ENCODE results near the gene ZNF358.
"Not testable (repeated sequence)": the region's sequence is repeated elsewhere in the genome, so short reads cannot be mapped to it uniquely, and the experiment has no call there.

Gene ZNF358

DNA sequence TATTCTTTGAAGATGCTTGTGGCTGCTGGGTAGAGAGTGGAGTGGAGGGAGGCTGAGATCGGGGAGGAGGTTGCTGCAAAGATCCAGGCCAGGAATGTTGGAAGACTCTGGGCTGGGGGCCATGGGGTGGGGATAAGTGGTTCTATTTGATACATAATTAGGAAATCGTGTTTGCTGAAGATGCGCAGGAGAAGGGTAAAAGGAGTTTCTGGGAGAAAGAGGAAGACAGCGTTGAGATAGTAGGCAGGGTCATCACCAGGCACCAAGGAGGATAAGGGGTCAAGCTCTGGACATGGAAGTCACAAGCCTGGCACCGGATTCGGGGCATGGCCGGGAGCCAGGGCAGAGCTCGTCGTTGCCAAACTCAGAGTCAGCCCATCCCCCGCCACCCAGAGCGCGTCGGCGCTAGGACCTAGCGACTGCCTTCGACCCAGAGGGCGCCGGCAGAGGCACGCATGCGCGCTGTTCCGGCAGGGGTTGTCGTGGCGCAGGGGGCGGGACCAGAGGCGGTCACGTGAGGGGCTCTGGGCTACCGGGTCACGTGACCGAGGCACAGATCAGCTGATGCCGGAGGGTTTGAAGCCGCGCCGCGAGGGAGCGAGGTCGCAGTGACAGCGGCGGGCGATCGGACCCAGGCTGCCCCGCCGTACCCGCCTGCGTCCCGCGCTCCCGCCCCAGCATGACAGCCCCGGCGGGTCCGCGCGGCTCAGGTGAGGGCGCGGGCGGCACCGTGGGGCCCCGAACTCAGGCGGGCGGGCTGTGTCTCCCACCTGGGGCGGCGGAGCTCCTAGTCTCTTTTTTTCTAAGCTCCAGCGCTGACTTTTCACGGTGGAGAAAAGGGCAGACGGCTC, 6.4 kb downstream of the ZNF358 start, which contains the start of gene MCOLN1:
Gene MCOLN1 (plus strand): TSS at position 553 of the 851 bp plus-strand sequence. CDS start 127 bp downstream, at position 680.
- DNase-seq, result peak; percentile 100

DNA sequence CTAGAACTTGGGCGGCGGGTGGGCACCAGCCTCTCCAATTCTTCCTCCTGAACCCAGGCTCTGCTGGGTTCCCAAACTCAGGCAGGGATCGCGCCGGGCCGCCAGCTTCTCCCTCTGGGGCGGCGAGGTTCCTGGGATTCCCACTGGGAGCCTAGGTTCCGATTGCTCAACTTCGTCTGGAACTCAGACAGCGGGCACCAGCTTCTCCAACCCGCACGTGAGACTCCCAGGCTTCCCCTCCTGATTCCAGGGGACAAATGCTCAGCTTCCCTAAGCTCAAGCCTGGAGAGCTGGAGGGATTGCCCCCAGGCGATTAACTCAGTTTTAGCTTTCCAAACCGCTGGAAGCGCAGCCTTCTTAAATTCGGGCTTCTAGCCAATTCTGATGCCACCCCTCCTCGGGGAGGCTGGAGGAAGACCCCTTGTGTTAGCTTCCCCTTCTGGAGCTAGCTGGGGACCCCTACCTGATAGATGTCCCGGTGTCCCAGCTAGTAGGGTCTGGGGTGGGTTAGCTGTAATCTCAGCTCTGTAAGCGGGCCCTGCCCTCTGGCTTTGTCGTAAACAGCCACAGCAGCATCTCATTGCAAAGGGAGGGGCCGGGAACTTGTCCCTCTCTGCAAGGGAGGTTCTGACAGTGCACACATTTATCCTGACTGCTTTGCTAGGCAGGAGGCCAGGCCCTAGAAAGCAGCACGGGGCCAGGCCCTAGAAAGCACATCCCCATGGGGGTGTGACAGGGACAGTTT, 7.2 kb downstream of the ZNF358 start:
- DNase-seq, result no peak

- no peak for DNase-seq
Measured at GRCh38 chr19:7524523-7524922, 8.6 kb downstream of the ZNF358 start.

DNA sequence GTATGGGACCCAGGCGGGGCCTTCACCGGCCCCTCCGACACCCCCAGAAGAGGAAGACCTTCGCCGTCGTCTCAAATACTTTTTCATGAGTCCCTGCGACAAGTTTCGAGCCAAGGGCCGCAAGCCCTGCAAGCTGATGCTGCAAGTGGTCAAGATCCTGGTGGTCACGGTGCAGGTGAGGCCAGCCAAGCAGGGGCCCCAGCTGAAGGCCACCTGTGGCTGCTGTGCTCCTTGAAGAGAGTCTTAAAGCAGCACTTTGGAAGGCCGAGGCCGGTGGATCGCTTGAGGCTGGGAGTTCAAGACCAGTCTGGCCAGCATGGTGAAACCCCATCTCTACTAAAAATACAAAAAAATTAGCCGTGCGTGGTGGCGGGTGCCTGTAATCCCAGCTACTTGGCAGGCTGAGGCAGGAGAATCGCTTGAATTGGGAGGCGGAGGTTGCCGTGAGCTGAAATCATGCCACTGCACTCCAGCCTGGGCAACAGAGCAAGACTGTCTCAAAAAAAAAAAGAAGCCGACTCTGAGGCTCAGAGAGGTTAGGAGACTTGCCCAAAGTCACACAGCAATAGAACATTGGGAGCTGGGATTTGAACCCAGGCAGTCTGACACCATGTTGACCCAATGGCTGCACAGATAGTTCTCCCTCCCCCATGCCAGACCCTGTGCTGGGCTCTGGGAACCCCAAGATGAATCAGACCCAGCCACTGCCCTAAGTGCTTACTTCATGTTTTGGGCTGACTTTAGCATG, 9.3 kb downstream of the ZNF358 start:
- DNase-seq, result no peak

DNA sequence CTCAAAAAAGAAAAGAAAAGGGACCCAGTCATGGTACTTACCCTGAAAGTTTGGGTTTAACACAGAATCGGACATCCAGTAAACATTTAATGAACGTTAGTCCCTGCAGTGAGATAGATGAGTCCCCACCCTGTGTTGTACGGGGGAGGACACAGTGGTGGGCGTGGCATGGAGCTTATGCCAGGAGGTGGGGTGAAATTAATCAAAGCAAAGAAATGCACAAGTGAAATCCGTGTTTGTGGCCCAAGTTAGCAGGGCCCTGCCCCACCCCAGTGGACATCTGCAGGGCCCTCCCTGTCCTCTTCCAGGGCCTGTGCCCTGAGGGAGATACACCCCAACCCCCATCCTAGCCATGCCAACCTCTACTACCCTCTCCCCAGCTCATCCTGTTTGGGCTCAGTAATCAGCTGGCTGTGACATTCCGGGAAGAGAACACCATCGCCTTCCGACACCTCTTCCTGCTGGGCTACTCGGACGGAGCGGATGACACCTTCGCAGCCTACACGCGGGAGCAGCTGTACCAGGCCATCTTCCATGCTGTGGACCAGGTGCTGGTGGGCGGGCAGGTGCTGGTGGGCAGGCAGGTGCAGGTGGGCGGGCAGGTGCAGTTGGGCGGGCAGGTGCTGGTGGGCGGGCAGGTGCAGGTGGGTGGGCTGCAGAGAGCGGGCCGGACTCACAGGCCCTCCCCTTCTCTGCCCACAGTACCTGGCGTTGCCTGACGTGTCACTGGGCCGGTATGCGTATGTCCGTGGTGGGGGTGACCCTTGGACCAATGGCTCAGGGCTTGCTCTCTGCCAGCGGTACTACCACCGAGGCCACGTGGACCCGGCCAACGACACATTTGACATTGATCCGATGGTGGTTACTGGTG, 10.4 kb downstream of the ZNF358 start:
- DNase-seq, result no peak

DNA sequence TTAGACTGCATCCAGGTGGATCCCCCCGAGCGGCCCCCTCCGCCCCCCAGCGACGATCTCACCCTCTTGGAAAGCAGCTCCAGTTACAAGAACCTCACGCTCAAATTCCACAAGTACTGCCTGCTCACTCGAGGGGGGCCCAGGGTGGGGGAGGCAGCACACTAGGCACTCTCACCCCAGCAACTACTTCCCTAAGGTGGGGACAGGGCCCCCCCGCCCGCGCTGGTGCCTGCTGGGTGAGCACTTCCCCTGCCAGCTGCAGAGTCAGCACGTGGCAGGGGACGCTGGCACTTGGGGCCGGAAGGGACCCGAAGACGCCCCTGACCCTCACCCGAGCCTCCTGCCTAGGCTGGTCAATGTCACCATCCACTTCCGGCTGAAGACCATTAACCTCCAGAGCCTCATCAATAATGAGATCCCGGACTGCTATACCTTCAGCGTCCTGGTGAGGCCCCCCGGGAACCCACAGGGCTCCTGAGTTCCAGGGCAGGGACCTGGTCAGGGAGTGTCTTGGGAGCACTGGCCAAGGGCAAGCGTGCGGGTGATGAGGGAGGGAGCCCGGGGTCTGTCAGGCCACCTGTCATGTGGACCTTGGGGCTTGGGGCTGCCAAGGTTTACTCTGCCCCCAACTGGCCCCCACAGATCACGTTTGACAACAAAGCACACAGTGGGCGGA, 11.8 kb downstream of the ZNF358 start:
- DNase-seq, result no peak

GRCh38 chr19:7528192-7528519, 12.3 kb downstream of the ZNF358 start:
- no peak for DNase-seq

DNA sequence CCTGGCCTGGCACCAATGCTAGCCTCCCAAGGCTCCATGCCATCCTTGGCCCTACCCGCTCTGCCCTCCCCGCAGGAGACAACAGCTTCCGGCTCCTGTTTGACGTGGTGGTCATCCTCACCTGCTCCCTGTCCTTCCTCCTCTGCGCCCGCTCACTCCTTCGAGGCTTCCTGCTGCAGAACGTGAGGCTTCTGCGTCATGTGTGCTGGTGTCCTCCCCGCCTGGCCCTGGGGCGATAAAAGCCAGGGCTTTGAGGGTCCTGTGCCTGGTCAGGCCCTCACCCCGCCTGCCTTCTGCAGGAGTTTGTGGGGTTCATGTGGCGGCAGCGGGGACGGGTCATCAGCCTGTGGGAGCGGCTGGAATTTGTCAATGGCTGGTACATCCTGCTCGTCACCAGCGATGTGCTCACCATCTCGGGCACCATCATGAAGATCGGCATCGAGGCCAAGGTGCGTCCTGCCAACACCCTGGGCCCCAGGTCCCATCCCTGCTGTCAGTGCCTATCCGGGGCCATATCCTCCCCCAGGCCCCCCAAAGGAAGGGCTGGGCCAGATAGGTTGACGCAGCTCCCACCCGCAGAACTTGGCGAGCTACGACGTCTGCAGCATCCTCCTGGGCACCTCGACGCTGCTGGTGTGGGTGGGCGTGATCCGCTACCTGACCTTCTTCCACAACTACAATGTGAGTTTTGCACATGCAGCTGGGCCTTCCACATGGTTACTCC, 12.8 kb downstream of the ZNF358 start:
- DNase-seq, result no peak

DNA sequence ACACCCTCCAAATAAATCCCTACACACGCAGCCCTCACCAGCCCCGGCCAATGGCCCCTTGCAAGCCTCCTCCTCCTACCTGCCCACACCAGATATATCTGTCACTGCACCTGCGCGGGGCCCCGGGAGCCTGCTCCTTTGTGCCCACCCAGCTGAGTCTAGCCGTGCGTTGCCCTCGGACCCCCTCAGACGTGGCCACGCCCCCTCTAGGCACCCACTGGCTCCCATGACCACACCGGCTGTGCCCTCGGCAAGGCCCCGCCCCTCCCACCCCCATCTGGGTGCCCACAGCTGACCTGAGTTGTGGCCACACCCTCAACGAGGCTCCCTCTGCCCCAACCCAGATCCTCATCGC, 13.3 kb downstream of the ZNF358 start:
- DNase-seq, result no peak

GRCh38 chr19:7529610-7530490, 13.9 kb downstream of the ZNF358 start:
- no peak for DNase-seq

DNA sequence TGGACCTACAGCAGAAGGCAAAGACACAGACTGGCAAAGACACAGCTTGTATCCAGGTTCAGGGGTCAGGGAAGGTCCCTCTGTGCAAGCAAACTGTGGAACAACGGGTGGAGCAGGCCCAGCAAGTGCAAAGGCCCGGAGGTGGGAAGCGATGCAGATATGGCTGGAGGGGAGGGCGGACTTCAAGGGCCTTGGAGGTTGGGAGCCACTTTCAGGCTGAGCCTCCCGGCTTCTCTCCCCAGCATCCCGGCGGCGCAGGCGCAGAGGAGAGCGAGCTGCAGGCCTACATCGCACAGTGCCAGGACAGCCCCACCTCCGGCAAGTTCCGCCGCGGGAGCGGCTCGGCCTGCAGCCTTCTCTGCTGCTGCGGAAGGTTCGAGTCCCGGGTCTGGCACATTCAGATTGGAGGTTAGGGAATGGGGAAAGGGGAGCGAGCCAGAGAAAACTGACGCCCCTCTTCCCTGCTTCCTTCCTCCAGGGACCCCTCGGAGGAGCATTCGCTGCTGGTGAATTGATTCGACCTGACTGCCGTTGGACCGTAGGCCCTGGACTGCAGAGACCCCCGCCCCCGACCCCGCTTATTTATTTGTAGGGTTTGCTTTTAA, 17.5 kb downstream of the ZNF358 start:
- DNase-seq, result no peak

DNA sequence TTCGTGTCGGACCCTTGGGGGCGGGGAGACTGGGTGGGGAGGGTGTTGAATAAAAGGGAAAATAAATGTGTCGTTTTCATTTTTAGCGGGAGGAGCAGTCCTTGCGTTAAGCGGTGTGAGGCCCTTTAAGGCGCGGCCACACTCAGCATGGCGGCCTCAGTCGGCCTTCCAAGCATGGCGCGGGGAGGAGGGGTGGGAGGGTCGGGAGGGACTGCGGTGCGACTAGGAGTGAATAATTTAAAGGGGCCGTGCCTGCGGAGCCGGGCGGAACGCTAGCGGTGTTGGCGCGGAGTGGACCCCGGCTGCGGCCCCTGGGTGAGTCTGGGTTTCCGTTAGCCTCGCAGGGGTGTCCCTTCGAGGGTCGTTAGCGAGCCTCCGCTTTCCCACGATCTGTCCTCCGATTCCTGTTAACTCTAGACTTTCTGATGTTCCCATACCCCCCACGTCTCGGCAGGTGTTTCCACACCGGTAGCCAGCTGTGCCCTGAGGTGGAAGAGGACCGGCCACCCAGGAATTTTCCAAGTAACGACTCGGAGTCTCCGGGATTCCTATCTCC, 18.1 kb downstream of the ZNF358 start:
- peak; percentile 89 for DNase-seq

DNA sequence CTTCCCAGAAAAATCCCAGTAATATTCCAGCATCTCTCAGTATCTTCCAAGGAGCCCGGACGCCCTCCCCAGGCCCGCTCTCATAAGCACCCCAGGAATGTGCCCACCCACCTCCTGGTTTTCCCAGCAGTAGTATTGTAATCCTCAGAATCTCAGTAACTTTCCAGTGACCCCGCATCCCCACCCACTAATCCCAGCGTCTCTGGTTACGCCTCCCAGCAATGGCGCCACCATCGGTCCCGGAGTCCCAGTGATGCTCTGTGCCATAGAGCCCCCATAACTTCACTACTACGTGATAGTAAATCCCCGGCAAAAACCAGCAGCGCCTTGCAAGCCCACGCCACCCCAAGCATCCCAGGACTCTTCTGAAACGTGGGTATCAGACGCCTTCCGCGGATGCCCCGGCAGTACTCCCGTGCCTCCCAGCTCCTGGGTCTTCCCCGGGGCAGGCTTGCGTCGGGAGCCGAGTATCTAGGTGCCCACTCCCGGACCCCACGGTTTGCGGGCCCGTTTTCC, 18.7 kb downstream of the ZNF358 start:
- DNase-seq, result peak; percentile 48

DNA sequence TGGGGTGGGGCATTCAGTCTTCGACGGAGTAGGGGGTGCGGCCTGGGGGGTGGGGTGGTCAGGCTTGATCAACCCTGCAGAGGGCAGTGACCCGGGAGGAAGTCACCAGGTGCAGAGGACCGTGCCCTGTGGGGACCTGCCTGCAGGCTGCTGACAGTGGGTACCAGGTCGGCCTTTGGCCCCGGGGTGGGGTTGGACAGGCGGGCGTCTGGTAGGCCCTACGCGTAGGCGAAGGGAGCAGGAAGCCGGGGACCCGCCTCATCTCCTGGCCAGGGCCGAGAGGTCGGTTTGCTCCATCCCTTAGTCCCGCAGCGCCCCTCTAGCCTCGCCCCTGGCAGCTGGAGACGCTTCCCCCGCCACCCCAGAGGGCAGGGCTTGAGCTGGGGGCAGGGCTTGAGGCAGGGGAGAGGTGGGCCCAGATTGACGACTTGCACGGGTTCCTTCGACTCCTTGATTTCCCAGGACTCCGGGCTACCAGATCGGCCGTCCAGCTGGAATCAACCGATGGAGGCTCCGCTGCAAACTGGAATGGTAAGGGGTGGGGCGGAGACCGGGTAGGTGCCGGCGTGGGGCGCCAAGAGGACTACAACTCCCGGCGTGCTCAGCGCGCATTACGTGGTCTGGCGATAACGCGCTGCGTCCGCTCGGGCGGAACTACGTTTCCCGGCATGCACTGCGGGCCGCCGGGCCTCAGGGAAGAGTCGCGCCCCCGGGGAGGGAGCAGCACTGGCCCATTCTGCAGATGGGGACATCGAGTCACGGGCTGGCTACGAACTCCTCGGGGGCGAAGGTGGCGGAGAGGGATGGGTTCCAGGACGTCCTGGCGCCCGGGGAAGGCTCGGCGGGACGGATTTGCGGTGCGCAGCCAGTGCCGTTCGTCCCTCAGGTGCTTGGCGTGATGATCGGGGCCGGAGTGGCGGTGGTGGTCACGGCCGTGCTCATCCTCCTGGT, 19.4 kb downstream of the ZNF358 start, which contains the start of gene PNPLA6:
Gene PNPLA6 (plus strand): TSS at position 671 of the 951 bp plus-strand sequence. CDS start 72 bp downstream, at position 743.
- DNase-seq, result peak; percentile 94

DNA sequence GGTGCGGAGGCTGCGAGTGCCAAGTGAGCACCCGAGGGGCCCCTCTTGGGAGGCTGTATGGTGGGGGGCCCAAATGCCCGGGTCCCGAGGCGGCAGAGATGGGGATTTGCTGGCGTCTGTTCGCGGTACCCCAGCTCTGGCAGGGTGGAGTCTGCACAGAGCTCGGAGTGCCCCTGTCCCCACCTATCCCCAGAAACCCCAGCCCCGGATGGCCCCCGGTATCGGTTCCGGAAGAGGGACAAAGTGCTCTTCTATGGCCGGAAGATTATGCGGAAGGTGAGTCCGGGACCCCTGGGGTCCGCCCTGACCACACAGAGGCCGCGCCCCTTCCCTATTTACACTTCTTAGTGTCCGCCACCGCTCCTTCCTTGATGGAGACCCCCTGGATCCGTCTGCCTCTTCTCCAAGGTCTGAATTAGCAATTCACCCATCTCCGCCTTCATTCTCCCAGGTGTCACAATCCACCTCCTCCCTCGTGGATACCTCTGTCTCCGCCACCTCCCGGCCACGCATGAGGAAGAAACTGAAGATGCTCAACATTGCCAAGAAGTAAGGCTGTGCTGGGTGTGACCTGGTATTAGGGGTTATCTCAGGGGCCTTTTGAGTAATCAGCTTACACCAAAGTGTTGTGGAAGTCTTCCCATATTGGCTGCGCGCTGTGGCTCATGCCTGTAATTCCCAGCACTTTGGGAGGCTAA, 20.2 kb downstream of the ZNF358 start:
- no peak for DNase-seq

GRCh38 chr19:7538990-7539389, 23.1 kb downstream of the ZNF358 start:
- not testable (repeated sequence) for DNase-seq

GRCh38 chr19:7539827-7540425, 24.0 kb downstream of the ZNF358 start:
- no peak for DNase-seq
